ENCODE measurements around the gene MPRIP. TPM values are rescaled to one million over a fixed set of nuclear protein-coding genes. Genes with fewer than 3 reads are reported as not detected.

The MPRIP gene
- total RNA-seq, 2 experiments from 2014 or later: 132 to 135 TPM

GRCh38 chr17:17176341-17176740 lies 134.1 kb downstream of the MPRIP start:
- intact Hi-C loops (cut with micrococcal nuclease): no loop called here

GRCh38 chr17:17177176-17177575 lies 134.9 kb downstream of the MPRIP start:
- H3K4me1 Mint-ChIP-seq (ENCODE audit: low read depth): peaks cover 57% of the 10 kb centered on the region
- DNase-seq (no peak), ATAC-seq (no peak)
- peaks cover 56% of the 10 kb centered on the region for H3K36me3 Mint-ChIP-seq (ENCODE audit: low read depth)
- ChIA-PET POLR2A (interaction anchor here (1.5 kb wide), 1 partner anchor 13 kb away, joined by 6 read pairs; no protein-coding TSS in a partner anchor), CTCF (interaction anchor here (0.8 to 2.5 kb wide), 2 partner anchors 13 to 35 kb away, joined by 3 to 9 read pairs; no protein-coding TSS in a partner anchor)
- no peaks in the 10 kb centered on the region for H3K27me3 Mint-ChIP-seq
- H3K9me3 Mint-ChIP-seq: no peaks in the 10 kb centered on the region
- intact Hi-C loops (cut with micrococcal nuclease): no loop called here
- no peak overlapping the region for H3K4me3 Mint-ChIP-seq
- no peak for TF ChIP-seq CTCF (IDR thresholded peaks at IDR 0.05)
- peak overlapping the region; percentile 22 for H3K27ac Mint-ChIP-seq

More at GRCh38 chr17:17176341-17176740, 134.1 kb downstream of the MPRIP start:
- no peak overlapping the region for H3K4me3 Mint-ChIP-seq
- DNase-seq (no peak), ATAC-seq (no peak)
- POLR2A ChIA-PET: interaction anchor here (0.6 kb wide), 1 partner anchor 967 kb away, joined by 4 read pairs; no protein-coding TSS in a partner anchor
- TF ChIP-seq CTCF (IDR thresholded peaks at IDR 0.05): no peak
- no peaks in the 10 kb centered on the region for H3K9me3 Mint-ChIP-seq
- H3K27me3 Mint-ChIP-seq: no peaks in the 10 kb centered on the region
- CTCF ChIA-PET: interaction anchor here (1.0 to 1.6 kb wide), 2 partner anchors 14 to 35 kb away, joined by 4 read pairs; no protein-coding TSS in a partner anchor
- H3K4me1 Mint-ChIP-seq (ENCODE audit: low read depth): peaks cover 55% of the 10 kb centered on the region
- peaks cover 52% of the 10 kb centered on the region for H3K36me3 Mint-ChIP-seq (ENCODE audit: low read depth)
- H3K27ac Mint-ChIP-seq: peak overlapping the region; percentile 75

- no peaks in the 10 kb centered on the region for H3K9me3 Mint-ChIP-seq
- no peak for TF ChIP-seq CTCF (IDR thresholded peaks at IDR 0.05)
- CTCF ChIA-PET: interaction anchor here (2.5 kb wide), 1 partner anchor 37 kb away, joined by 9 read pairs; no protein-coding TSS in a partner anchor
- intact Hi-C loops (cut with micrococcal nuclease): no loop called here
- no peaks in the 10 kb centered on the region for H3K27me3 Mint-ChIP-seq
- peak; percentile 42 for DNase-seq
- H3K27ac Mint-ChIP-seq: peak overlapping the region; percentile 96
- H3K36me3 Mint-ChIP-seq (ENCODE audit: low read depth): peaks cover 56% of the 10 kb centered on the region
- H3K4me1 Mint-ChIP-seq (ENCODE audit: low read depth): peaks cover 77% of the 10 kb centered on the region
- peak; percentile 81 for ATAC-seq
- peak overlapping the region; percentile 54 for H3K4me3 Mint-ChIP-seq
- POLR2A ChIA-PET: interaction anchor here (0.6 to 2.4 kb wide), 3 partner anchors 21 to 42 kb away, joined by 3 to 12 read pairs (median 3); partner anchors contain the start of gene PLD6
Measured at GRCh38 chr17:17179371-17179827, 137.1 kb downstream of the MPRIP start.

GRCh38 chr17:17180141-17180603 lies 137.9 kb downstream of the MPRIP start:
- ATAC-seq: peak; percentile 17
- peak; percentile 32 for DNase-seq
- H3K9me3 Mint-ChIP-seq: no peaks in the 10 kb centered on the region
- no peak for TF ChIP-seq CTCF (IDR thresholded peaks at IDR 0.05)
- no peaks in the 10 kb centered on the region for H3K27me3 Mint-ChIP-seq
- intact Hi-C loops (cut with micrococcal nuclease): no loop called here
- peak overlapping the region; percentile 96 for H3K27ac Mint-ChIP-seq
- H3K36me3 Mint-ChIP-seq (ENCODE audit: low read depth): peaks cover 53% of the 10 kb centered on the region
- ChIA-PET POLR2A (interaction anchor here (0.6 to 2.4 kb wide), 2 partner anchors 21 to 25 kb away, joined by 3 to 12 read pairs; partner anchors contain the start of gene PLD6), CTCF (no interaction called here)
- peak overlapping the region; percentile 54 for H3K4me3 Mint-ChIP-seq
- H3K4me1 Mint-ChIP-seq (ENCODE audit: low read depth): peaks cover 81% of the 10 kb centered on the region

All from activated CD8-positive, alpha-beta T cell treated with anti-CD3 and anti-CD28 coated beads for 36 hours (primary cell).